Glutamatergic neuron (in vitro differentiated cells): ENCODE data around the gene PHLDB2. TPM values are rescaled to one million over a fixed set of nuclear protein-coding genes. Genes with fewer than 3 reads are reported as not detected.

ENCODE experiments used
- DNase-seq: peaks from one replicate; pipeline ENCODE4 v3.0.0; 2022
- H3K27ac Mint-ChIP-seq: one replicate; pipeline ENCODE4 v1.8.0; 2020; ENCODE audit warnings: mild to moderate bottlenecking, mixed read lengths, inconsistent platforms; ENCODE audit not compliant: unreplicated experiment
- H3K27me3 Mint-ChIP-seq: one replicate; pipeline ENCODE4 v1.8.0; 2020; ENCODE audit warnings: mild to moderate bottlenecking, moderate library complexity, mixed read lengths, inconsistent platforms; ENCODE audit not compliant: unreplicated experiment
- H3K36me3 Mint-ChIP-seq: one replicate; pipeline ENCODE4 v1.8.0; 2020; ENCODE audit warnings: mild to moderate bottlenecking, mixed read lengths, inconsistent platforms; ENCODE audit not compliant: unreplicated experiment
- H3K4me1 Mint-ChIP-seq: one replicate; pipeline ENCODE4 v1.8.0; 2020; ENCODE audit warnings: mild to moderate bottlenecking, low read depth, mixed read lengths, inconsistent platforms; ENCODE audit not compliant: unreplicated experiment
- H3K4me3 Mint-ChIP-seq: one replicate; pipeline ENCODE4 v1.8.0; 2020; ENCODE audit warnings: mild to moderate bottlenecking, mixed read lengths, inconsistent platforms; ENCODE audit not compliant: unreplicated experiment
- H3K9me3 Mint-ChIP-seq: one replicate; pipeline ENCODE4 v1.8.0; 2020; ENCODE audit warnings: mild to moderate bottlenecking, moderate library complexity, mixed read lengths, inconsistent platforms; ENCODE audit not compliant: unreplicated experiment
- long read RNA-seq: library from polyadenylated mRNA; unstranded; transcript quantifications from one replicate; pipeline ENCODE4 v2.0.0, GENCODE V29; 2020; ENCODE audit not compliant: unreplicated experiment
- total RNA-seq: library from RNA; stranded (reverse); fragmentation: NEBNext Ultra II Directional; extraction: Animal tissue kit (Norgen Biotek cat#: 25700); gene quantifications from one replicate; pipeline ENCODE4 v1.2.1, GENCODE V29; 2021; ENCODE audit not compliant: unreplicated experiment
- TF ChIP-seq, protein P1 (sequence below): fragments of 200-600 bp; sonication (generic); IDR thresholded peaks from one replicate; pipeline ENCODE4 v1.5.0; 2021; ENCODE audit not compliant: partially characterized antibody, unreplicated experiment

PHLDB2 gene
- total RNA-seq = 18.7 TPM
- long read RNA-seq, partial matches to known transcripts = 1 of 3 reads
- long read RNA-seq, other reads (novel, unspliced or antisense) = 2 of 3 reads

- TF ChIP-seq, protein P1, sequence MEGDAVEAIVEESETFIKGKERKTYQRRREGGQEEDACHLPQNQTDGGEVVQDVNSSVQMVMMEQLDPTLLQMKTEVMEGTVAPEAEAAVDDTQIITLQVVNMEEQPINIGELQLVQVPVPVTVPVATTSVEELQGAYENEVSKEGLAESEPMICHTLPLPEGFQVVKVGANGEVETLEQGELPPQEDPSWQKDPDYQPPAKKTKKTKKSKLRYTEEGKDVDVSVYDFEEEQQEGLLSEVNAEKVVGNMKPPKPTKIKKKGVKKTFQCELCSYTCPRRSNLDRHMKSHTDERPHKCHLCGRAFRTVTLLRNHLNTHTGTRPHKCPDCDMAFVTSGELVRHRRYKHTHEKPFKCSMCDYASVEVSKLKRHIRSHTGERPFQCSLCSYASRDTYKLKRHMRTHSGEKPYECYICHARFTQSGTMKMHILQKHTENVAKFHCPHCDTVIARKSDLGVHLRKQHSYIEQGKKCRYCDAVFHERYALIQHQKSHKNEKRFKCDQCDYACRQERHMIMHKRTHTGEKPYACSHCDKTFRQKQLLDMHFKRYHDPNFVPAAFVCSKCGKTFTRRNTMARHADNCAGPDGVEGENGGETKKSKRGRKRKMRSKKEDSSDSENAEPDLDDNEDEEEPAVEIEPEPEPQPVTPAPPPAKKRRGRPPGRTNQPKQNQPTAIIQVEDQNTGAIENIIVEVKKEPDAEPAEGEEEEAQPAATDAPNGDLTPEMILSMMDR = no peak
- Mint-ChIP-seq H3K36me3 (no peaks in the 10 kb centered on the region), H3K27ac (no peak within 1 kb of the TSS), H3K27me3 (peaks cover 8% of the 10 kb centered on the region), H3K9me3 (peaks cover 13% of the 10 kb centered on the region), H3K4me1 (peaks cover 37% of the 10 kb centered on the region), H3K4me3 (peak within 1 kb of the TSS; percentile 92)
- peak; percentile 93 for DNase-seq
Observed at GRCh38 chr3:111859061-111859973, at the start of gene PHLDB2. PHLDB2 (plus strand) TSS chr3:111859265; CDS start chr3:111884078, 24,813 bp downstream.

DNA sequence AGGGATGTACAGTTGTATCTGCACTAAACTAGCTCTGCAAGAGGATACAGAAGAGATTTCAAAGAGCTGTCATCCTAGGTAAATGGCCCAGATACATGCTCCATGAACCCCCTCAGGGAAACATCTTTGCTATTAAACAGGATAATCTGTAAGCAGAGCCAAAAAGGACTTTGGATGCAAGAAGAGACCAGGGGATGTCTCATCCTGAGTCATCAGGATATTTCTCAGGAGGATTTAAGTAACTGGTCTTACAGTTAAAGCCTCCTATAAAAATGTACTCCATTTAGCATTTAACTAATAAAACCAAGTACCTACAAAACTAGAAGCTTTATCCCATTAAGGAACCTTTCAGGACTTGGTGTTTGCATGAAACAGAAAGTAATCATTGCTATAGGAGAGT lies 48.2 kb upstream of the PHLDB2 start:
- TF ChIP-seq, protein P1 = no peak
- Mint-ChIP-seq H3K27ac (no peak overlapping the region), H3K9me3 (no peaks in the 10 kb centered on the region), H3K36me3 (peaks cover 10% of the 10 kb centered on the region), H3K27me3 (no peaks in the 10 kb centered on the region), H3K4me3 (no peak overlapping the region), H3K4me1 (no peaks in the 10 kb centered on the region)
- DNase-seq = no peak

DNA sequence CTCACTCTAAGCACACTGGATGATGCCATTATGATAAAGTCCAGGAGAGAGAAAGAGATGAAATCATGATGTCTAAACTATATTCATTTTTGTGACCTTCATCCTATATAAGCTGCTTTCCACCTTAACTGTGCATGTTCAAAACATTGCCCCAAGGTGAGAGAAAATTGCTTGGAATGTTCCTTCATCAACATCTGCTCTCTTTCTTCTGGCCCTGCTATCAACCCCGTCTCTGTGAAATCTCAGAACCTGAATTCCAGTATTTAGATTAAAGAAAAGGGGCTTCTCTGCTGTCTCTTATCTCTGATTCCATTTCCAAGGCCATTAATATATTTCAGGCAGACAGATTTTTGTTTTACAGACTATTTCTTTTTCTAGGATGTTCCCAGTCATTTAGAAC lies 47.3 kb upstream of the PHLDB2 start:
- no peaks in the 10 kb centered on the region for H3K9me3 Mint-ChIP-seq
- H3K4me3 Mint-ChIP-seq = no peak overlapping the region
- H3K27me3 Mint-ChIP-seq = no peaks in the 10 kb centered on the region
- no peak for DNase-seq
- H3K36me3 Mint-ChIP-seq = peaks cover 10% of the 10 kb centered on the region
- no peak overlapping the region for H3K27ac Mint-ChIP-seq
- H3K4me1 Mint-ChIP-seq = no peaks in the 10 kb centered on the region
- TF ChIP-seq, protein P1 = no peak

- Mint-ChIP-seq H3K4me1 (no peaks in the 10 kb centered on the region), H3K4me3 (no peak overlapping the region), H3K27ac (no peak overlapping the region), H3K36me3 (peaks cover 10% of the 10 kb centered on the region), H3K27me3 (no peaks in the 10 kb centered on the region), H3K9me3 (no peaks in the 10 kb centered on the region)
- DNase-seq = no peak
- TF ChIP-seq, protein P1 = no peak
Observed at GRCh38 chr3:111812701-111813100, 46.4 kb upstream of the PHLDB2 start.

GRCh38 chr3:111813441-111813840 lies 45.6 kb upstream of the PHLDB2 start:
- H3K36me3 Mint-ChIP-seq = peaks cover 10% of the 10 kb centered on the region
- no peak overlapping the region for H3K4me3 Mint-ChIP-seq
- H3K4me1 Mint-ChIP-seq = no peaks in the 10 kb centered on the region
- no peaks in the 10 kb centered on the region for H3K27me3 Mint-ChIP-seq
- TF ChIP-seq, protein P1 = no peak
- no peak for DNase-seq
- H3K27ac Mint-ChIP-seq = no peak overlapping the region
- H3K9me3 Mint-ChIP-seq = no peaks in the 10 kb centered on the region
